NCI-H2081 treated with DMSO at 0.1 percent for 48 hours (cell line): Measurements from ENCODE around the gene SIRT1.
"Not testable (repeated sequence)": the region's sequence is repeated elsewhere in the genome, so short reads cannot be mapped to it uniquely, and the experiment has no call there.

Experiments used
- DNase-seq: peaks from one replicate; lab custom pipeline; 2025; lab: John Stamatoyannopoulos, UW

The SIRT1 gene

GRCh38 chr10:67877421-67877820 lies 7.0 kb upstream of the SIRT1 start:
- not testable (repeated sequence) for DNase-seq

GRCh38 chr10:67878133-67878532 lies 6.3 kb upstream of the SIRT1 start:
- DNase-seq: no peak

- DNase-seq: no peak
These were observed 645 bp upstream of the SIRT1 start for GRCh38 chr10:67883710-67884312.

- no peak for DNase-seq
These were observed 600 bp downstream of the SIRT1 start for GRCh38 chr10:67884842-67885670.

- DNase-seq: no peak
These were observed 9.2 kb downstream of the SIRT1 start for GRCh38 chr10:67893637-67894036.

GRCh38 chr10:67903581-67903980 lies 19.1 kb downstream of the SIRT1 start:
- DNase-seq: no peak

GRCh38 chr10:67912331-67912946 lies 28.0 kb downstream of the SIRT1 start:
- no peak for DNase-seq

GRCh38 chr10:67914777-67915340 lies 30.4 kb downstream of the SIRT1 start:
- DNase-seq: no peak

- no peak for DNase-seq
These were observed 32.7 kb downstream of the SIRT1 start for GRCh38 chr10:67917169-67917568.

GRCh38 chr10:67917679-67918078 lies 33.2 kb downstream of the SIRT1 start:
- no peak for DNase-seq

- no peak for DNase-seq
These were observed 36.6 kb downstream of the SIRT1 start for GRCh38 chr10:67921065-67921464.

GRCh38 chr10:67923551-67923950 lies 39.1 kb downstream of the SIRT1 start:
- no peak for DNase-seq

- DNase-seq: no peak
These were observed 39.7 kb downstream of the SIRT1 start for GRCh38 chr10:67924136-67924535.

GRCh38 chr10:67925449-67926005 lies 41.1 kb downstream of the SIRT1 start:
- no peak for DNase-seq

- no peak for DNase-seq
These were observed 42.5 kb downstream of the SIRT1 start for GRCh38 chr10:67926951-67927350.

GRCh38 chr10:67933199-67933598 lies 48.7 kb downstream of the SIRT1 start:
- no peak for DNase-seq

- DNase-seq: no peak
These were observed 49.9 kb downstream of the SIRT1 start for GRCh38 chr10:67934336-67934735.

GRCh38 chr10:67935223-67935622 lies 50.8 kb downstream of the SIRT1 start:
- no peak for DNase-seq

- no peak for DNase-seq
These were observed 52.0 kb downstream of the SIRT1 start for GRCh38 chr10:67936416-67936815.

GRCh38 chr10:67943917-67944316 lies 59.5 kb downstream of the SIRT1 start:
- no peak for DNase-seq

GRCh38 chr10:67955614-67956013 lies 71.2 kb downstream of the SIRT1 start:
- DNase-seq: no peak

GRCh38 chr10:67959839-67960476 lies 75.5 kb downstream of the SIRT1 start:
- no peak for DNase-seq
